ENCODE results near the gene BIN2.

The BIN2 gene

GRCh38 chr12:51323966-51324895 lies at the start of gene BIN2:
Gene BIN2 (minus strand): TSS chr12:51324174. CDS start chr12:51324102, 72 bp downstream.
- DNase-seq = no peak

GRCh38 chr12:51373187-51373586 lies 49.2 kb upstream of the BIN2 start:
- DNase-seq = no peak

- DNase-seq = no peak
Observed at GRCh38 chr12:51372021-51372420, 48.0 kb upstream of the BIN2 start.

- DNase-seq = peak; percentile 87 to 96
Observed at GRCh38 chr12:51371295-51371953, 47.5 kb upstream of the BIN2 start.

- no peak for DNase-seq
Observed at GRCh38 chr12:51370667-51371066, 46.7 kb upstream of the BIN2 start.

- DNase-seq = no peak
Observed at GRCh38 chr12:51369581-51369980, 45.6 kb upstream of the BIN2 start.

- DNase-seq = no peak
Observed at GRCh38 chr12:51368640-51369517, 44.9 kb upstream of the BIN2 start.

GRCh38 chr12:51365276-51365675 lies 41.3 kb upstream of the BIN2 start:
- DNase-seq = no peak

- no peak for DNase-seq
Observed at GRCh38 chr12:51364001-51364400, 40.0 kb upstream of the BIN2 start.

GRCh38 chr12:51362747-51363342 lies 38.9 kb upstream of the BIN2 start:
- DNase-seq = no peak

GRCh38 chr12:51362307-51362706 lies 38.3 kb upstream of the BIN2 start:
- DNase-seq = no peak

GRCh38 chr12:51361161-51362016 lies 37.4 kb upstream of the BIN2 start:
- DNase-seq = no peak

GRCh38 chr12:51360315-51360714 lies 36.3 kb upstream of the BIN2 start:
- DNase-seq = no peak

- no peak for DNase-seq
Observed at GRCh38 chr12:51359851-51360250, 35.9 kb upstream of the BIN2 start.

- no peak for DNase-seq
Observed at GRCh38 chr12:51358496-51358895, 34.5 kb upstream of the BIN2 start.

- DNase-seq = no peak
Observed at GRCh38 chr12:51357374-51358047, 33.5 kb upstream of the BIN2 start.

- peak in 1 of 2 experiments; percentile 60 for DNase-seq
Observed at GRCh38 chr12:51351913-51352532, 28.0 kb upstream of the BIN2 start.

- no peak for DNase-seq
Observed at GRCh38 chr12:51349026-51349425, 25.1 kb upstream of the BIN2 start.

- DNase-seq = no peak
Observed at GRCh38 chr12:51348116-51348515, 24.1 kb upstream of the BIN2 start.

- no peak for DNase-seq
Observed at GRCh38 chr12:51346581-51346980, 22.6 kb upstream of the BIN2 start, which contains the start of gene CELA1. Gene CELA1 (minus strand): TSS chr12:51346679. CDS start chr12:51346638, 41 bp downstream.

All from SW 1271 (cell line).